SK-N-SH (cell line): ENCODE data around the gene PCGF1. TPM values are rescaled to one million over a fixed set of nuclear protein-coding genes. Genes with fewer than 3 reads are reported as not detected.

Source experiments
- CTCF ChIA-PET: fragments of 300-600, 350-600 bp; formaldehyde crosslinking; extraction: SDS; loops from one replicate; lab custom pipeline; 2021; lab: Yijun Ruan, JAX
- POLR2A ChIA-PET: fragments of 350-600 bp; sonication (Branson Sonifier 250); formaldehyde crosslinking; extraction: SDS; loops from one replicate; lab custom pipeline; 2020; ENCODE audit warnings: antibody characterized with exemption, inconsistent platforms; lab: Yijun Ruan, JAX
- DNase-seq: peaks from one replicate; pipeline ENCODE4 v3.0.0; 2012
- H2AFZ ChIP-seq: fragments of 200-600 bp; sonication (generic); 2 replicates; pipeline ENCODE4 v1.8.1; 2016; ENCODE audit warnings: antibody characterized with exemption, mild to moderate bottlenecking, low read depth
- H3F3A ChIP-seq: fragments of 200-600 bp; sonication (generic); replicated peaks from 2 replicates; pipeline ENCODE3; 2016; ENCODE audit warnings: antibody characterized with exemption, mild to moderate bottlenecking; ENCODE audit not compliant: insufficient read depth
- H3K27ac ChIP-seq, 2 experiments: fragments of 200-500 bp in 1 of 2; fragments of 200-600 bp in 1 of 2; sonication (Bioruptor generic) in 1 of 2; sonication (generic), shearing (Covaris generic) in 1 of 2; 2 replicates each; pipeline versions ENCODE4 v1.5.1 to v1.6.1; 2014 to 2016; ENCODE audit warnings: low read depth in 2 of 2, inconsistent platforms in 1 of 2, low read length in 1 of 2, mild to moderate bottlenecking in 1 of 2, mixed read lengths in 1 of 2
- H3K27me3 ChIP-seq: fragments of 200-600 bp; sonication (generic), shearing (Covaris generic); 2 replicates; pipeline ENCODE4 v1.6.1; 2016; ENCODE audit warnings: mixed run types; ENCODE audit not compliant: insufficient read depth
- H3K36me3 ChIP-seq, 2 experiments: fragments of 200-500 bp in 1 of 2; fragments of 200-600 bp in 1 of 2; sonication (Bioruptor generic) in 1 of 2; sonication (generic) in 1 of 2; replicated peaks in 1 of 2; 2 replicates each; pipeline versions ENCODE3 to v1.5.1; 2014 to 2016; ENCODE audit warnings: low read length in 1 of 2, mild to moderate bottlenecking in 1 of 2; ENCODE audit not compliant: insufficient read depth in 2 of 2, control insufficient read depth in 1 of 2
- H3K4me1 ChIP-seq, 2 experiments: fragments of 200-500 bp in 1 of 2; fragments of 200-600 bp in 1 of 2; sonication (Bioruptor generic) in 1 of 2; sonication (generic), shearing (Covaris generic) in 1 of 2; 2 replicates each; pipeline versions ENCODE4 v1.5.1 to v1.6.1; 2014 to 2016; ENCODE audit warnings: low read depth in 1 of 2, low read length in 1 of 2, mixed run types in 1 of 2; ENCODE audit not compliant: insufficient read depth in 2 of 2, control insufficient read depth in 1 of 2
- H3K4me2 ChIP-seq: fragments of 200-600 bp; sonication (generic), shearing (Covaris generic); 2 replicates; pipeline ENCODE4 v1.6.1; 2017; ENCODE audit warnings: mixed run types
- H3K4me3 ChIP-seq, 2 experiments: fragments of 200-500 bp in 1 of 2; fragments of 200-600 bp in 1 of 2; sonication (Bioruptor generic) in 1 of 2; sonication (generic), shearing (Covaris generic) in 1 of 2; 2 replicates each; pipeline versions ENCODE4 v1.5.1 to v1.8.1; 2014 to 2016; ENCODE audit warnings: low read depth in 2 of 2, inconsistent platforms in 1 of 2, low read length in 1 of 2, mild to moderate bottlenecking in 1 of 2, mixed read lengths in 1 of 2, moderate library complexity in 1 of 2
- H3K79me2 ChIP-seq: fragments of 200-600 bp; sonication (generic); 2 replicates; pipeline ENCODE4 v1.8.1; 2017; ENCODE audit warnings: mild to moderate bottlenecking; ENCODE audit not compliant: insufficient read depth
- H3K9ac ChIP-seq: fragments of 200-600 bp; sonication (generic); 2 replicates; pipeline ENCODE4 v1.6.1; 2017; ENCODE audit warnings: mixed run types
- H3K9me2 ChIP-seq: fragments of 200-600 bp; sonication (generic); 2 replicates; pipeline ENCODE4 v1.6.1; 2017; ENCODE audit warnings: mixed run types
- H3K9me3 ChIP-seq: fragments of 200-600 bp; sonication (generic); 2 replicates; pipeline ENCODE4 v1.6.1; 2017; ENCODE audit warnings: mixed run types, mild to moderate bottlenecking, moderate library complexity
- H4K20me1 ChIP-seq: fragments of 200-600 bp; sonication (generic); 2 replicates; pipeline ENCODE4 v1.6.1; 2017; ENCODE audit warnings: mild to moderate bottlenecking, mixed run types; ENCODE audit not compliant: insufficient read depth
- CHD2 ChIP-seq: fragments of 150-350 bp; IDR thresholded peaks from 2 replicates; pipeline ENCODE4 v1.6.1; 2018; ENCODE audit warnings: low read length; ENCODE audit not compliant: partially characterized antibody
- FOXJ3 ChIP-seq: sonication (generic); formaldehyde crosslinking; IDR thresholded peaks from 2 replicates; pipeline ENCODE4 v1.5.1; 2020; ENCODE audit warnings: mild to moderate bottlenecking, missing genetic modification reagents
- GABPA ChIP-seq: IDR thresholded peaks from 2 replicates; pipeline ENCODE4 v1.4.0; 2012; ENCODE audit warnings: low read depth, mild to moderate bottlenecking
- IRF3 ChIP-seq: fragments of 150-350 bp; IDR thresholded peaks from 2 replicates; pipeline ENCODE4 v1.6.1; 2016; ENCODE audit warnings: mild to moderate bottlenecking, low read depth, low read length
- REST ChIP-seq: IDR thresholded peaks from 2 replicates; pipeline ENCODE4 v1.6.1; 2012; ENCODE audit warnings: mild to moderate bottlenecking, low read depth, low read length, moderate library complexity
- RXRA ChIP-seq: IDR thresholded peaks from 2 replicates; pipeline ENCODE4 v1.4.0; 2012; ENCODE audit warnings: low read depth, mild to moderate bottlenecking, borderline replicate concordance
- USF1 ChIP-seq: IDR thresholded peaks from 2 replicates; pipeline ENCODE4 v1.4.0; 2012; ENCODE audit warnings: low read depth, borderline replicate concordance
- ZBTB33 ChIP-seq: IDR thresholded peaks from 2 replicates; pipeline ENCODE4 v1.4.0; 2012; ENCODE audit warnings: low read depth, borderline replicate concordance
- WGBS: methylation state at CpG from one replicate; pipeline ENCODE4 v1.1.6; 2017; ENCODE audit warnings: low lambda C conversion rate; 5-methylcytosine and 5-hydroxymethylcytosine counted together
- polyA plus RNA-seq, 3 experiments: library from polyadenylated mRNA; depleted of rRNA; stranded (reverse); fragments of >200 nt; gene quantifications; 2 replicates each; pipeline ENCODE4 v1.2.3, GENCODE V29; 2012

The PCGF1 gene
- polyA plus RNA-seq, 1 of the 3 experiments (the other 2 are of a cell fraction) = 44.9 TPM

GRCh38 chr2:74556159-74556558 is 48.7 kb upstream of the PCGF1 start:
- H3K4me3 ChIP-seq = peak overlapping the region in 1 of 2 experiments; percentile 91; a peak in 1 of 4 replicates
- DNase-seq = no peak
- H4K20me1 ChIP-seq = no peaks in the 10 kb centered on the region
- H3K4me1 ChIP-seq = peaks cover 5 to 28% of the 10 kb centered on the region in 2 experiments; a peak in 1 of 4 replicates
- H3K36me3 ChIP-seq = peaks cover 17 to 19% of the 10 kb centered on the region in 2 experiments
- H3K79me2 ChIP-seq = peaks cover 47% of the 10 kb centered on the region
- 97% methylated on average over 10 of the region's 14 CpGs for WGBS
- H3K9me2 ChIP-seq = no peaks in the 10 kb centered on the region
- no peak overlapping the region for H3K27ac ChIP-seq
- H3K9me3 ChIP-seq = no peaks in the 10 kb centered on the region
- no peak for TF ChIP-seq REST
- no peak for TF ChIP-seq RXRA
- TF ChIP-seq ZBTB33 = no peak
- TF ChIP-seq CHD2 = no peak
- CTCF ChIA-PET = interaction anchor here (1.2 to 1.4 kb wide), 2 partner anchors 31 to 32 kb away, joined by 5 to 8 read pairs; no protein-coding TSS in a partner anchor
- H2AFZ ChIP-seq = no peak overlapping the region
- peaks cover 20% of the 10 kb centered on the region for H3F3A ChIP-seq
- POLR2A ChIA-PET = no interaction called here
- no peak overlapping the region for H3K9ac ChIP-seq
- H3K4me2 ChIP-seq = peak overlapping the region; percentile 98; the same call in 1 of the 2 replicates
- no peaks in the 10 kb centered on the region for H3K27me3 ChIP-seq

- Histone ChIP-seq H4K20me1 (no peaks in the 10 kb centered on the region), H3K4me1 (peaks cover 5 to 27% of the 10 kb centered on the region in 2 experiments; a peak in 1 of 4 replicates), H3K4me2 (peak overlapping the region; percentile 98), H3K79me2 (peaks cover 52% of the 10 kb centered on the region), H3K27ac (no peak overlapping the region), H3K9me2 (no peaks in the 10 kb centered on the region), H3K27me3 (no peaks in the 10 kb centered on the region), H3K9ac (peak overlapping the region; percentile 91; the same call in 1 of the 2 replicates), H2AFZ (no peak overlapping the region), H3K4me3 (peak overlapping the region; percentile 86 to 91; a peak in 3 of 4 replicates)
- 94% methylated on average over 15 of the region's 17 CpGs for WGBS
- DNase-seq = no peak
- CTCF ChIA-PET = interaction anchor here (1.2 to 1.3 kb wide), 2 partner anchors 9 to 32 kb away, joined by 5 to 8 read pairs; no protein-coding TSS in a partner anchor
- POLR2A ChIA-PET = no interaction called here
- TF ChIP-seq FOXJ3 (CRISPR knock-in tag) (no peak), USF1 (no peak), IRF3 (no peak), GABPA (no peak)
- TF ChIP-seq, all 33 proteins: peak for 0
- no peaks in the 10 kb centered on the region for H3K9me3 ChIP-seq
- H3K36me3 ChIP-seq = peaks cover 17 to 19% of the 10 kb centered on the region in 2 experiments
- peaks cover 20% of the 10 kb centered on the region for H3F3A ChIP-seq
Observed at GRCh38 chr2:74555610-74556103, 48.2 kb upstream of the PCGF1 start.
